Esophagus muscularis mucosa (tissue), 4 donors: Measurements from ENCODE around the gene STX18.

Source experiments
- CTCF ChIP-seq, 3 experiments: fragments of 200-600 bp in 2 of 3; fragments of 450-650 bp in 1 of 3; sonication (generic) in 2 of 3; IDR thresholded peaks; one replicate each; pipeline ENCODE4 v1.5.1; 2017 to 2019; ENCODE audit warnings: antibody characterized with exemption in 3 of 3, mild to moderate bottlenecking in 2 of 3, moderate library complexity in 1 of 3
- EP300 ChIP-seq: sonication (generic); formaldehyde crosslinking; IDR thresholded peaks from one replicate; pipeline ENCODE4 v1.6.1; 2017; ENCODE audit warnings: antibody characterized with exemption
- POLR2A ChIP-seq: fragments of 450-650 bp; IDR thresholded peaks from one replicate; pipeline ENCODE4 v1.6.1; 2017; ENCODE audit warnings: antibody characterized with exemption, moderate library complexity, mild to moderate bottlenecking, low read depth
- POLR2AphosphoS5 ChIP-seq, 2 donors: sonication (generic); formaldehyde crosslinking; IDR thresholded peaks; one replicate each; pipeline ENCODE4 v1.6.1; 2017; ENCODE audit warnings: antibody characterized with exemption in 2 of 2

- no peak for TF ChIP-seq CTCF (IDR thresholded peaks at IDR 0.05)
- no peak for TF ChIP-seq POLR2A
- TF ChIP-seq POLR2AphosphoS5 (IDR thresholded peaks at IDR 0.05), result no peak
- TF ChIP-seq EP300, result no peak
These were observed 67.4 kb downstream of the STX18 start for GRCh38 chr4:4474476-4474875.
